Stimulated activated CD4-positive, alpha-beta T cell treated with anti-CD3 and anti-CD28 coated beads, Interleukin-2, amount 100 ng/mL, for 48 hours (primary cell): ENCODE measurements around the gene NCF2.

Experiments used
- DNase-seq, 2 donors: peaks; one replicate each; pipeline ENCODE4 v3.0.0-alpha.2; 2020

NCF2 gene

DNA sequence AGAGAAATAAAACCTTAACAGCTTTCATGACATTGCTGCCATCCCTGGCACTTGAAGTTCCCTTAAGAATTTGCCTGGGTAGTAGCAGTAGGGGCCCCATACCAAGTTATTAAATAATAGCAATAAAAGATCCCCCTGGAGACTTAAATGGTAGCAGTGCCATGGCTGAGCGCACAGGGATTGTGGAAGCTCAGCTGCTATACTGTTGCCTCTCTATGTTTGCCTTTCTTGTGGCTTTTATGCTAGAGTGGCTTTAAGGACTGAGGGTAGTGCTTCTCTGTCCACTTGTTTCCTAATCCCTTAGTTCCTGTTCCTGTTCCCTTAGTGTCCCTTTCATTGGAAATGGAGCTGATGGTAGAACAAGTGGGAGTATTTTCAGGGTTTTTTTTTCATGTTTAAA lies 42.1 kb downstream of the NCF2 start:
- no peak for DNase-seq

DNA sequence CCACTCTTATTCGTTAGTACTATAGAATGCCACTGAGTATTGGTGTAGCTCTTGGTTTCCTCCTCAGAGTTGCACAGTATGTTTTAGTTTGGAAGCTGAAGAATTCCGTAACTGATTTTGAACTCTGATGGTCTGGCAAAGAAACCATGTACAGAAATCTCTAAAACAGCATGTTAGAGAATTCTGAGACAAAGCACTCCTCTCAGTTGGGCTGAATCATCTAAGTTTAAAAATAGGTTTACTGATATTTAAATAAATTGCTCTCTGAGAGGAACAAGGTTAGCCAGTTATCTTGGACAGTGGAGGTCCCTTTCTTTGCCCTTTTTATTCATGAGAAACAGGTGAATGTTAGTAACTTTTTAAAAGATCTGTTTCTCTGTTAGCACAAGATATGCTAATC lies 43.8 kb downstream of the NCF2 start:
- DNase-seq = no peak

DNA sequence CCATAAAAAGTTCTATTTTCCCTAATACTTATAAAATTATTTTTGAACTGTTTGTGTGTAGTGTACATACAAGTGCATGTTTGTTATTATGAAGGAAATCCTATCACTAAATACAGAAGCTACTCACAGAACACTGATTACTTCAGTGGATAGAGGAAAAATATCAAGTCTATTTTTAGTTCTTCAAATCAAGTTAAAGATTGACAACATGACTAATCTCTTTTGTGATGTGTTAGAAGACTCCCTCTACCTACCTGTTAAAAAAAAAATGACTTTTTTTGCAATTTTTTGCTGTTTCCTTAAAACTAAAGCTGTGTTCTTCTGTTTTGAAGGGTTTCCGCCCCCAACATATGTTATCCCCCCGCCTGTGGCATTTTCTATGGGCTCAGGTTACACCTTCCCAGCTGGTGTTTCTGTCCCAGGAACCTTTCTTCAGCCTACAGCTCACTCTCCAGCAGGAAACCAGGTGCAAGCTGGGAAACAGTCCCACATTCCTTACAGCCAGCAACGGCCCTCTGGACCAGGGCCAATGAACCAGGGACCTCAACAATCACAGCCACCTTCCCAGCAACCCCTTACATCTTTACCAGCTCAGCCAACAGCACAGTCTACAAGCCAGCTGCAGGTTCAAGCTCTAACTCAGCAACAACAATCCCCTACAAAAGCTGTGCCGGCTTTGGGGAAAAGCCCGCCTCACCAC lies 45.5 kb downstream of the NCF2 start:
- no peak for DNase-seq

DNA sequence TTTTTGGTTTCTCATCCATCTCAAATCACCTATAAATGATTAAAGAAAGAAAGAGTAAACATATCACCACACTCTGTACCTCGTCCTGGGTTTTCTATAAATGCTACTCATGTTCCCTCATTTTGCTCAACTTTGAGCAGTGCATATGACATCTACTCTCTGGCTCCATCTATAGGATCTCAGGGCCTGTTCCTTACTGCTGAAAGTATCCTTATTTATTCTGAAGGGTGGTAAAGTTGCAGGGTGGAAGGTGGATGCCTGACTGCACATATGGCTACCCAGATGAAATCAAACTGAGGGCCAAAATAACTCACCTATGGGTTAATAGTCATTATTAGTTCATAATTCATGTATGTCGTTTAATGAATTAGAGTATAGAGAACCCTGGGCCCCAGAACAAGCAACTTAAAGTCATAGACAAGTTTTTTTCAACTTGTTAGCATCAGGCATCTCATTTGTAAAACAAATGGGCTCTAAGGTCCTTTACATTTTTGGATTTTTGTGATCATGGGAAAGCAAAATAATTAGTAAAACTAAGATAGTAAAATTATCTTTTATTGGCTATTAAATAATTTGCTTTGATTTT lies 46.5 kb downstream of the NCF2 start:
- no peak for DNase-seq

DNA sequence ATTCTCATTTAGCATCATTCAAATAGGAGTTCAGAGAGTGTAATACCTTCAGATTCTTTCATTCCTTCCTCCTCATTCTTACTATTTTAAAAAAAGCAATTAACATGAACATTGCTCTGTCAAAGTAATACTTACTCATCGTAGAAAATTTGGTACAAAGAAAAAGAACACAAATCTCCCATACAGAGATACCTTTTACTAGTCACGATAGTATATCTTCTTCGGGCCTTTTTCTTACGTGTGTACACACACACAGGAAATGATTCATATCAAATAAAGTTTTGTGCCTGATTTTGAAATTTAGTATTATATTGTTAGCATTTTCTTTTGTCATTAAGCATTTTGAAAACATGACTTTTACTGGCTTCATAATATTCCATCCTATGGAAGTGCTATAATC lies 52.9 kb downstream of the NCF2 start:
- no peak for DNase-seq

DNA sequence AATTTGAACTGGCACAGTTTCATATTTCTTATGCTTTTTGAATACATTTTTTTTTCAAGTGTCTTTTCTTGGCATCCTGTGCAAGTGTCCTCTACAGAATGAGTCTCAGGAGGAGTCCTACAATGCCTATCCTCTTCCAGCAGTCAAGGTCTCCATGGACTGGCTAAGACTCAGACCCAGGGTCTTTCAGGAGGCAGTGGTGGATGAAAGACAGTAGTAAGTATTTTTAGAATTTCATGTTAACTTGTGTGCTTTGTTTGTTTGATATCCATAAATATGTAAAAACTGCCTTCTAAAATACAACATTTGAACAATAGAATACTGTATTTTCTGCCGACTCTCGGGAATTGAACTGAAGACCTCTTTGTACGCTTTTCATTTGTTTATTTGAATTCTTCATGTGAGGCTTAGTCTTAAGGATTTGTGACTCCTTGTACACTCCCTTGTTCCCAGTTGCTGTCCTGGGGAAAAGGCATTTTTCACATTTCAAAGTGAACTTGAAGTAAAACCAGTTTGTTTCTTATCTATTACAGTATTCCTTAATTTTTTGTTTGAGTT lies 56.6 kb downstream of the NCF2 start:
- no peak for DNase-seq

DNA sequence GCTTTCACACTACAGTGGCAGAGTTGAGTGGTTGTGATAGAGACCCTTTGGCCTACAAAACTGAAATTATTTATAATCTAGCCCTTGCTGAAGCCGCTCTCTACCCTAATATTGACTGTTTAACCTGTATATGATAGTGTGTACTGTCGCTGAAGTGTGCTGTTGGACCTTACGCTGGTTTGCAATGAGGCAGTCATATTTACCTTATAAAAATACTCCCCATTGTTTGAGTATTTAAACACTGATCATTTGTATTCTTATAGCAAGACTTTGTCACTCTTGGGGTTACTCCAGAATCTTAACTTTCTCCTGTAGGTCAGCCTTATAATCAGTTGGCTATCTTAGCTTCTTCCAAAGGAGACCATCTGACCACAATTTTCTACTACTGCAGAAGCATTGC lies 61.7 kb downstream of the NCF2 start:
- no peak for DNase-seq

DNA sequence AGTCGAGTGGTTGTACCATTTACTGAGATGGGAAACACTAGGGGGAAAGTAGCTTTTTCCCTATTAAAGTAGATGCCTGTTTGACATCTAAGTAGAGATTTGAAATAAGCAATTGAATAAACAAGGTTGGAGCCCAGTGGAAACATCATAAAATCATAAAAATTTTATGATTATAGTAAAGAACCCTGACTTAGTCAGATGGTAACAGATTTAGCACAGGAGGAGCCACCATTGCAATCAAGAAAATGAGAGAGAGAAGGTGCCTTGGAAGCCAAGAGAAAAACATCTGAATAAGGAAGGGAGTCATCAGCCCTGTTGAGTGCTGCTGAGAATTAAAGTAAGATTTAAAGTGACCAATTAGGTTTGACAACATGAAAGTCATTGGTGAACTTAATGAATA lies 68.2 kb downstream of the NCF2 start:
- no peak for DNase-seq

DNA sequence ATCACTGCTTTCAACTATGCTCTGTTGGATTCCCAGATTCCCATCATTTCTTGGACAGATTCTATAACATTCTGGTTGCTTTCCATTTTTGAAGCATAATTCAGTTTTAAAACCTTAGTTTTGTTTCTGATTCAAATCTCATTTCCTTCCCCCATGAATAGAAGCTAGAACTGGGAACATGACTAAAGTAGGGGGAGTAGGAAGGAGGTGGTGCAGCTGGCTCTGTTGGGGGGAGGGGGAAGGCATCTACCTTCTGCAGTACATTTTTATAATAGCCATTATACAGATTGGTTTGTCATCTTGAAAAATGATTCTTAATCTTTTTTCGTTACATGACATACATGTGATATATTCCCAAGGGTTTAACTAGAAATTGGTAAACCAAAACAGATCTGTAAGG lies 69.9 kb downstream of the NCF2 start:
- no peak for DNase-seq

DNA sequence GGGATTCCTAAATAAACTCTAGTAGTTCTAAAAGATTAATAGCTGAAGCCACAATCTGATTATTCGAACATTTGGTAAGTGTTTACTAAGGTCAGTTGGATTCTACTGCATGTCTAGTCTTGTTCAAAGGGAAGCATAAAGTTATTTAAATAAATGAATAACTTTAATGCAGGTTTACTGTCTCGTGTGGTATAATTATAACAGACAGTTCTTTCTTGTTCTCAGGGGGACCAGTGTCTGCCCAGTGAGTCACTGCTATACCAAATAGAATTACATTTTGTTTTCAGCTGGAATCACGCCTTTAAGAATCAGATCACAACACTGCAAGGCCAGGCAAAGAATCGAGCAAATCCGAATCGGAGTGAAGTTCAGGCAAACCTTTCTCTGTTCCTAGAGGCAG lies 72.9 kb downstream of the NCF2 start:
- no peak for DNase-seq

DNA sequence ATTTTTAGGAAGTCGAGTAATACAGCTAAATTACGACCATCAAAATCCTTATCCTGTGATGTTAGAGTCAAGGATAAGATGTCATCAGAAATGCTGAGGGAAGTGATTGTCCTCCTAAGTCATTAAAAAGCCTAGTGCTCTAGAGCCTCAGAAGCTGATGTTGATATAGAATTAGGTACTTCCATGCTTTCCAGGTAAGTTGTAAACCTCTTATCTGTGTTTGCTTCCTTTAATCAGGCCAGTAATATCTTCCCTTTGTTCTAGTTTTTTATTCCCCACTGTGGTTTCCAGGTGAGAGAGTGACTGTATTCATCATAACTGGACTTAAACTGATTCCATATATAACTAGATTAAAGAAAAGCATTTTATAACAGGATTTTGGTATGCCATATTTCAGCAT lies 73.5 kb downstream of the NCF2 start:
- DNase-seq = no peak

DNA sequence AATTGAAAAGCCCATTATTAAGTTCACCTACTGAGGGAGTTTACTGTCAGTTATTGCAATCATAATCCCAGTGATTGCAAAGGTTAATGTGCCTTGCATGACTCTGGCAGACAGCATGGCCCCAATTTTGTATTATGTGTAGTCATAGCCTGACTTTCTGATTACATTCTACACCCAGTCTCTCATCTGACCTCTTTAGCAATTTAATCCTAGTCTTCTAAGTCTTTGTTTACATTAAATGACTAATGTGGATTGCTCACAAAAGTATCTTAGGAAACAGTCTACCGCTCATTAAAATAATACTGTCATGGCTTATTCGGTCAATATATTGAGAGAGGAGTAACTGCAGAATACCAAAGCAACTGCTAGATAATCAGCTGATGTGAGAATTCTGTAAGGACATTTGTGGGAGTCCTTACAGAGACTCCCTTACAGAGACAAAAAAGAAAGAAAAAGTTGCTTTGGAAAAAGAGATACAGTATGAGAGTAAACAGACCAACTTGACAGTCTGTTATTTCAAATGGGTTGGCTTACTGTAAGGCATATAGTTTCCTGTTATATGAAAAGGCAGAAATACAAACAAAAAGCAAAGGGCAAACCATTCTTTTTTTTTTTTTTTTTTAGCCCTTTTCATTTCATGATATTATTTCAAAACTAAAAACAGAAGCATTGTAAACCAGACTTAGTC lies 75.1 kb downstream of the NCF2 start:
- no peak for DNase-seq

DNA sequence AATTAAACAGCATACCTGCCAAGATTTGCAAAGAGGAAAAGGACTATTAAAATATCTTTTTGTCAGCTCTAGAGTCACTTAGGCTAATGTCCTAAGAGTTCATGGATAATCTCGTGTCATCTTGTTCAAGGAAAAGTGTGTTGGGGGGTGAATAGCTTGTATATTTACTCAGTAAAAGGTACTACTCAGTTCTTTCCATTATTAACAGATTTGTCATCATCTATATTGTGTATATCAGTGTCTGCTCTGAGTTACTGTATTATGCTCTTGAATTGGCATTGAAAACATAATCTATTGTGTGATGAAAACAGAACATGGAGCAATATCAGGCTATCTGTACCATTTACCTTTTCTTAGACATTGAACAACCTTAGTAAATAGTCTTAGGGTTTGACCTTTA lies 76.0 kb downstream of the NCF2 start:
- DNase-seq = no peak

DNA sequence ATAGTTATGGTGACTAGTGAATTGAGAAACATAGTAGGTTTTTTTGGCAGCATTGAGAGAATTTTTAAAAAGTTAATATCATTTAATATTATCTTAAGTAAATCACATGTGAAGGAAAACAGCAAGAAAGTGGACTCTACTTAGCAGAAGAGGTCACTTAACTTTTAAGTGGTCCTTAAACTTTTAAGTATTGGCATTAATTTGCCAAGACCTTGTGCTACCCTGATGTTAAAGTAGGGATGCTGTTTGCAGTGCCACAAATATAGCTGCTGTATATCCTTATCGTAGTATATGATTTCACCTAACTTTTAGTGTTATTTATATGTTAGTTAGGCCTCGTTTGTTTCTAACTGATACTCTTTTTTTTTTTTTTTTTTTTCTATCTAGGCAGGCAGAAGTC lies 77.8 kb downstream of the NCF2 start:
- no peak for DNase-seq

DNA sequence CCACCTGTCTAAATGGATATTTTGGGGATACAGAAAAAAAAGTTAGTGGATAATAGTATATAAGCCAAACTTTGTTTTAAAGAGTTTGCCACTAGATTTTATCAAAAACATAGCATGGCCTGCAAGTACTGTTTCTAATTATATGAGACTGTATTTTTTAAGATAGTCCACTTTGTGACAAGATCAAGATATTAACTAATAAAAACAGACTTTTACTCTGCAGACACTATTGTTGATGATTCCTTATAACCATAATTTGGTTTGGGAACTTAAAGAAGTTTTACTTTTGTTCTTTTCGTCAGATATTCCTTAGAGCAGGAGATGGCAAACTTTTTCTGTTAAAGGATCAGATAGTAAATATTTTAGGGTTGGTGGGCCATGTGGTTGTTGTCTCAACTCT lies 81.6 kb downstream of the NCF2 start:
- DNase-seq = no peak

DNA sequence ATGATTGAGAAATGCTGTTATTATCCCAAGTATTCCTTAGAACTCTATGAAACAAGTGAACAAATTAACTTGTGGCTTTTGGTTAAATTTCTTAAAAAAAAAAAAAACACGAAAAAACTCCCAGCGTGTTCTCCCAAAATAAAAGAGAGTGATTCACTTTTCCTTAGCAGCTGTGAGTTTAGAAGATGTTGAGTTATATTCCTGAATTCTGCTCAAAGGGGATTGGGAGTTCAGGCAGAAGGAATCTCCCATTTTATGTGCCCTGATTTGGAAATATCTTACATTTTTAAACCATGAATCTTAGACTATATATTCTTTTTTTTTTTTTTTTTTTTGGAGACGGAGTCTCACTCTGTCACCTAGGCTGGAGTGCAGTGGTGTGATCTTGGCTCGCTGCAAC lies 83.7 kb downstream of the NCF2 start:
- no peak for DNase-seq
